ENCODE results near the gene SLC5A3.

DNA sequence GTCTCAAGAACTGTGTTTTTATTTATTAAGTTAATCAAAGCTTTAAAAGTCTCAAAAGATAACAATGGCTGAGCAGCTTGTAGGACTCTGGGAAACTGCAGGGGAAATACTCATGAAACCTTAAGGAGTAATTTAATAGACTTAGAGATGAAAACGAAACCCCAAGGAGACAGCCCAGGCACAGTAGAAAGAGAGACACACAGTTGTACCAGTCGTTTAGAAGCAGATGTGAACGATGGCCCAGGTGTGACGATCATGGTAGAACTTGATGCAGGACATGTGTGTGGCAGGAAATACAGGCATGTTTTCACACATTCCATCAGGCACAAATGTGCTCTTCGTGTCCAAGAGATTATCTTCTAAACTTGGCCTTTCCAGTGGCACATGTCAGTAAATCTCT is 21.2 kb upstream of the SLC5A3 start:
- TF ChIP-seq CTCF (IDR thresholded peaks at IDR 0.05) (no peak), POLR2A (IDR thresholded peaks at IDR 0.05) (no peak), POLR2AphosphoS5 (IDR thresholded peaks at IDR 0.05) (no peak)
